Inferior parietal cortex (tissue), 1 donor: ENCODE results near the gene TSBP1.

Experiments used
- DNase-seq: peaks from one replicate; pipeline ENCODE4 v3.0.0-alpha.2; 2016; ENCODE audit errors: extremely low spot score

Gene TSBP1, protein sequence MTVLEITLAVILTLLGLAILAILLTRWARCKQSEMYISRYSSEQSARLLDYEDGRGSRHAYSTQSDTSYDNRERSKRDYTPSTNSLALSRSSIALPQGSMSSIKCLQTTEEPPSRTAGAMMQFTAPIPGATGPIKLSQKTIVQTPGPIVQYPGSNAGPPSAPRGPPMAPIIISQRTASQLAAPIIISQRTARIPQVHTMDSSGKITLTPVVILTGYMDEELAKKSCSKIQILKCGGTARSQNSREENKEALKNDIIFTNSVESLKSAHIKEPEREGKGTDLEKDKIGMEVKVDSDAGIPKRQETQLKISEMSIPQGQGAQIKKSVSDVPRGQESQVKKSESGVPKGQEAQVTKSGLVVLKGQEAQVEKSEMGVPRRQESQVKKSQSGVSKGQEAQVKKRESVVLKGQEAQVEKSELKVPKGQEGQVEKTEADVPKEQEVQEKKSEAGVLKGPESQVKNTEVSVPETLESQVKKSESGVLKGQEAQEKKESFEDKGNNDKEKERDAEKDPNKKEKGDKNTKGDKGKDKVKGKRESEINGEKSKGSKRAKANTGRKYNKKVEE

DNA sequence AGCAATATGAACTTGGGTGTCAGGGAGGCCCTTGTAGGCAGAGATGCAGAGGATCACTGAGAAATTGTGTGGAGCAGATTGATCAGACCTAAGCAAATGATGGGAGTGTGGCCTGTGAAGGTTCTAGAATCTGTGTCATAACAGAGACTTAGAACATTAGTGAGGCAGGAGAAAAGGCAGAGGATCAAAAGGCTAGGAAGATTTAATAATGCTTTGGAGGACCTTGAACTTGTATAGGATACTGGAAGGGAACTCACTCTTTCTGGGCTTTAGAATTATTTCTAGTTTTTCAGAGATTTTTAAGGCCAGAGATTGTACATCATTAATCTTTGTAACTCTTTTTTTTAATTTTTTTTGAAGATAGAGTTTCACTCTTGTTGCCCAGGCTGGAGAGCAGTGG, at the start of gene TSBP1:
TSS of gene TSBP1 (minus strand) at position 101 of the 400 bp plus-strand sequence. CDS start 197 bp downstream, outside the sequence.
- no peak for DNase-seq

DNA sequence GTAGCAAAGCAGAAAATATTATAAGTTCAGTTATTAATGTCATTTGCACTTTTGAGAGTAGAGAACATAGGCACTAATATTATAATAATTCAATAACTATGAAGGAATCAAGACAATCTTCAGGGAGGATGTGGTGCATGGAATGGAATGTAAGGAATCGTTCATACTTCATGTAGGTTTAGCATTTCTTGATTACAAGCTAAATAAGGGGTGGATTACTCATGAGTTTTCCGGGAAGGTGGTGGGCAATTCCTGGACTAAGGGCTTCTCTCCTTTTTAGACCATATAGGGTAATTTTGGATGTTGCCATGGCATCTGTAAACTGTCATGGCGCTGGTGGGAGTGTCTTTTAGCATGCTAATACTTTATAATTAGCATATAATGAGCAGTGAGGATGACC, 44.3 kb upstream of the TSBP1 start:
- no peak for DNase-seq

DNA sequence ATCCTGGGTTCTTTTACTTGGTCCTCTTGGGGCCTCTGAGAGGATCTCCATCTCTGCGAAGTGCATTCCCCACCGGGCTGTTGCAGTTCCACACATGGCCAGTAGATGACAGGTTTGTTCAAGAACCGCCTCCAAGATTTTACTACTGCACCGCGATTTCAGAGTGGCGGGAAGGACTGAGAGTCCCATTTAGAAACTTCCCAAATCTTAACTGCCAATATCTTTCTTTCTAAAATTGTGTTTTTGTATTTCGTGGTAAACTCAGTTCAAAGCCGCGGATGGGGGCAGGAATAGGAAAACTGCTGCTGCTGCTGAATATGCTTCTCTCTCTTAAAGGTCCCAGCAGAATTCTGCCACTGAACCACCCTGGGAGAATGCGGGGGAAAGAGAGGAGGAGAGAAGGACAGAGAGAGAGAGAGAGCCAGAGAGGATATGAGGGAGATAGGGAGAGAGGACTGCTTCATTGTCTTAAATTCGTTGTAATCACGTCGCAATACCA, 43.9 kb upstream of the TSBP1 start:
- DNase-seq = peak; percentile 83

DNA sequence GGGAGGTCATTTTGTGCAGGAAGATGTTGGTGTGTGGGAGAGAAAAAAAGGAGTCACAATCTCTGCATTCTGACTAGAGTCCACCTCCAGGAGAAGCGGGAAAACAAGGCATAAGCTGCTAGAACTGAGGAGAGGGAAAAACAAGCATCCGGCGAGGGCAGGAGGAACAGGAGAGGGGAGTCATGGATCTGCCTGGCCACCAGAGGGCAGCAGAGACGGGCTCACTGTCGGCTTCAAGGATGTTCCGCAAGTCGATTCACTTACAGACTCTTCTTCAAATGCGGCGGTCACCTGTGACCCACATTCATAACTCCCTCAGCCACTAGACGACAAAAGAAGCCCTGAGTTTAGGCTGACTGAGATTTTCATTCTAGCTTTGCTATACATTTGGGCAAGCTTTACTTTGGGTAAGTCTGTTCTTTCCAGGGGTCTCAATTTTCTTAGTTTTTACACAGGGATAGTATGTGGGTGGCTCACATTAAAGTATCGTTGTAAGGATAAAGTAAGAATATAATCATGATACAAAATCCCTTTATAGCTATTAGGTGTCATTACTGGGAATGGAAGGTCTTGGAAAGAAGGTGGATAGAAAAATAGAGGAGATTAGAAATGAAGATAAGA, 41.8 kb upstream of the TSBP1 start:
- peak; percentile 72 for DNase-seq

DNA sequence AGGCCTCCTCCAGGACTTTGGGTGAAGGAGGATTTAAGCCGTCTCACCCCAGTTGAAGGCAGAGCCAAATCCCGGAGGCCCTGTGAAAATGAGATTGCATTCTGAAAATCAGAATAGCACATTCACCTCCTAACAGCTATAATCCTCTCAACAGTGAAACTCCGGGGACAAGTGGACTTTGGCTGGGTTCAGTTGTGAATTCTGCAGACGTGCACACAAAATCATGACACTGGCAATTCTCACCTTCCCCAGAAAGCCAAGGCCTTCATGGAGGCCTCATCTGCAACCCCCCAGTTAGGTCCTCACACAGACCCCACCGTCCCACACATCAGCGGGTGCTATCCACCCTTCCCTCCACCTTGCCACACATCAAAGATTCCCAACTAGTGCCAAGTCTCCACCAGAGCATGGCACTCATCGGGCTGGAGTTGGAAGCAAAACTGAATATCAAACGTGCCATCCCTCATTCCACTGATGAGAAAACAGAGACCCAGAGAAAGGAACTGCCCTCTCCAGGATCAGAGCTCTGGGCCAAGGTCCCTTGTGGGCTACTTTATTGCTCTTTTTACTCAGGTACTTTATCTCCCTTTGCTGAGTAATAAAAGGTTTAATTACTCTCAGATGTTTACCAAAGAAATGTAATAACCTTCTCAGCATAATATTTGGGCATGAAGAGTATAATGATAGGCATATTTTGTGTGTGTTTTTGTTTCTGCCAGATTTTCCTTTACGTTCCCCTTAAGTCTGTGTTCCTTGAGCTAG, 40.0 kb upstream of the TSBP1 start:
- DNase-seq = no peak

DNA sequence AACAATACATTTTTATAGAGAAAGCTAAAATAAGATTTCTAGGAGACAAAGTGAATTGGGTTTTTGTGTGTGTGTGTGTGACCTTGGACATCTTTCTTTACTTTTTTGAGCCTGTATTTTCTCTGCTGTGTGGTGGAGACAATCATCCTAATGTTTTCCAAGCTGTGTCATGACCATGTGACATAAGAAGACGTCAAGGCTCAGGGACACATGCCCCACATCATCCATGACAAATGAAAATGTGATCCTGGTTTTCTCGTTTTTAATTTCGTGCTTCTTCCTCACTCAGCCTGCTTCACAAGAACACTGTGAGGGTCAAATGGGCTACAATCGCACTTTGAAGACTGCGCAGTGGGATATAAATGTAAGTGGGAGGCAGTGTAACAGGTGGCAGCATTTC, 39.2 kb upstream of the TSBP1 start:
- no peak for DNase-seq

DNA sequence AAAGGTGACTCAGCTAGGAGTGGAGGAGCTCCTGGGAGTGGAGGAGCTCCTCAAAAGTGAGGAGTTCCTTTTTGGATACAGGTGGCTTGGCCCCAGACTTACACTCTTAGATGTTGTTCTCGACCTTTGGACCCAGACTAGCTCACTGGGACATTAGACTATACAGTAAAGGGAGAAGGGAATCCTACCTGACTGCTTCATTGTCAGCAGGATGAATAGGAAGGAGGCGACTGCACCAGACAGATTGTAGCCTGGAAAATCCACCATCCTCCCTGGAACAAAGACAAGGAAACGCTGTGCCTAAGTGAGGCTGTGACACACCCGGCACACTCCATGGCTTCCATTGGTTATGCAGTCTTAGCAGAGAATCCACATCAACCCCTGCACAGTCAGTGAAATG, 35.2 kb upstream of the TSBP1 start, which contains the start of gene BTNL2:
TSS of gene BTNL2 (minus strand) at position 325 of the 400 bp plus-strand sequence. CDS start at position 267, 58 bp downstream.
- DNase-seq = no peak

DNA sequence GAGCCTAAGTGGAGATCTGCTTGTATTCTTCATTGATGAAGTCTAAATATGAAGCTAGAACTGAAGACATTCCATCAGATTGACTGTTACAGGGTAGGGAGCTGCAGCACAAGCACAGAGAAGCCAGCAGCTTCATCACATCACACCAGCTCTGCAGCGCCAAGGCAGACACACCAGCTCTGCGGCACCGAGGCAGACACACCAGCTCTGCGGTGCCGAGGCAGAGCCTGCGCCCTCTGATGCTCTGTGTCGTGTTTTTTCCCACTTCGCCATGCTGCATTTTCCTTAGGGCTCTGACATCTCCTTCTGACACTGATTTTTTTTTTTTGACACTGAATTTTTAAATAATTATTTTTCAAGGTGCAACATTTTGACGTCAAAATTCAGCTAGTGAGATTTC, 34.5 kb upstream of the TSBP1 start:
- DNase-seq = no peak

DNA sequence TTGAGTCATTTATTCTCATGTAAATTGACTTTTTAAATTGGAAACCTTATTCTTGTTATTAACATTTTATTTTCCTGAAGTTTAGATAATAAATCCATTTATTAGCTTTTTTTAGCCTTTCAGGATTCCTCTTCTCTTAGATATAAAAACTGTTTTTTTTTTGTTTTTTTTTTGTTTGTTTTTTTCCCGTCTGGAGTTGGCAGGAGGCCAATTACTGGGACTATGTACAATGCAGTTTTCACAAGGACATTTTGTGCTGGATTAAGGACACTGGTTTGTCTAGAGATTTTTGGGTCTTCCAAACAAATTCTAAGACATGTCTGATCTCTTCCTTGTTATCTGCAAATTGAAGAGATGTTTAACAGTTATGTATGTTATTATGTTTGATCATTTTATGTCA, 34.0 kb upstream of the TSBP1 start:
- no peak for DNase-seq

DNA sequence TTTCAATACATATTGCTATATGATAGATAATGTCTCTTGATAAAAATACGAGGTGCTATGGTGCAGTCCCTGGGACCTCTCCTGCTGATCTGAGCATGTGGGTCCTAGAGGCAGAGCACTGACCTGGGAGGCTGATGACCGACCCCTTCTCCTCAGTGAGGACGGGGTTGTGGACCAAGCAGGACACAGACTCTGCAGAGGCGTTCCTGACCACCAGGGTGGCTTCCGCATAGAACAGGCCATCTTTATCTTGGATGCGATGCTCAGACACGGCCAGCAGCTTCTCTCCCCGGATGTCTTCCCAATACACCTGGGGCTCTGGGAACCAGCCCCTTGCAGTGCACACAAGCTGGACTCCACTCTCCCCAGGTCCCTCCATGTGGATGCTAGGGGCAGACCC, 31.1 kb upstream of the TSBP1 start:
- no peak for DNase-seq

DNA sequence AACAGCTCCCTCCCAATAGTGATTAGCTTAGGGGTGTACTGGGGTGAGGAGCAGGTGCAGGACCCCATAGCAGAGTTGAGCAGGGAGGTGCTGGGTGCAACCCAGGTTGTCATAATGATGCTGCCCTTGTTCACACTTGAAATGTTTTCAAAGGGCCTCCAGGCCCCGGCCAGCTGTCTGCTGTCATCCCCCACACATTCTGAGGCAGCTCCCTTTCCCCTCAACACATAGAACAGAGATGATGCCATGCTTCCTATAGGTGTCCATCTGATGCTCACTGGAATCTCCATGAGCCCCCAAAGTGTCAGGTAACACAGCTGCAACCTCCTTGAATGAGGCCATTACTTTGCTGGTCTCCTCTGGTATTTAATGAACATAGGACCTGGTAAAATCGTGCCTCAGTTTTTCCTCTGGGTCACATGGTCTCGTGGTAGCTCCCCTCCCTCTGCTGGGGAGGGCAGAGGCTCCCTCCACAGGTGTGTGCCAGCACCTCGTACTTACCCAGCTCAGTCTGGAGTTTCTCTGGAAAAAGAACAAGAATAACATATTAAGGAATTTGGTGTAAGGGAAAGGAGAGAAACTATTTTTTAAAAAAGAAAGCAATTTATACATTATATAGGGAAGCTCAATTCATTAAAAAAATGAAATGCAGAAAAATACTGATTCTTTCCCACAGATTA, 29.7 kb upstream of the TSBP1 start:
- DNase-seq = no peak

DNA sequence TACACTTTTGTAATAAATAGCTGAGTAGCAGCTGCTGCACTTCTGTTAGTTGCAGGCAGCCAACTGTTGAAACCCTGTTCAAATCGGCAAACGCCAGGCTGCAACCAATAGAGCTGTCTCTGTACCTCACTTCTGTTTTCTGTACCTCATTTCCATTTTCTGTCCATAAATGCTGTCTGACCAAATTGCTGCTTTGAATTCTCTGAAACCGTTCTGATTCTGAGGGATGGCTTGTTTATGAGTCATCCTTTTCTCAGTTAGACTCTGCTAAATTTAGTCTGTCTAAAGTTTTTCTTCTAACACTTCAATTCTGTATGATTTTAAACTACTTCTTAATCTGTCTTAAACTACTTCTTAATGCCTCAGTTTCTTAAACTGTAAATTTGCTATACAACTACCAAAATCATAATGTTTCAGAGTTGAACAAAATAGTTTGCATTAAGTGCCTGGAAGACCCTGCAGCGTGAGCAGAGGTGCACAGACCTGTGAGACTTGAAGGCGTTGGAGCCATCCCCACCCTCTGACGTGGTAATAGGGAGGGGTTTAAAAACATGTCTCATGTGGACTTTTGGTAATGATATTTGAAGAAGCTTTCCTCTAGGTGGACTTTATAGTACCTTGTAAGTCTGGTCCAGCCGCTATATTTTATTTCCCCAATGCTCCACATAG, 25.7 kb upstream of the TSBP1 start:
- no peak for DNase-seq

DNA sequence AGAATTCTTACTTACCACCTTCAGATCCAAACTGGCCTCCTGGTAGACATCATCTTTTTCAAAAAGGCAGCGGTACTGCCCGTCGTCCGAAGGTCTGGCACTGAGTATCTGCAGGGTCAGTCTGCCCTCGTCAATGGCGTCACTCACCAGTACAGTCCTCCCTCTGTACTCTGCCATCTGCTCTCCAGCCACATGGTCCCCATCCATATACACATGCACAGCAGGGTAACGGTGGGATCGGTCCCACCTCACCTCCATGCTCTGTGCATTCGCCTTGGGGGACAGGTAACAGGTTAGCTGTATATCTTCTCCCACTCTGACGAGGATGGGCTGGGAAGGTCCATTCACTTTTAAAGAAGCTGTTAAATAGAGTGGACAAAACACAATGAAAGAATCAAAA, 24.3 kb upstream of the TSBP1 start:
- no peak for DNase-seq

DNA sequence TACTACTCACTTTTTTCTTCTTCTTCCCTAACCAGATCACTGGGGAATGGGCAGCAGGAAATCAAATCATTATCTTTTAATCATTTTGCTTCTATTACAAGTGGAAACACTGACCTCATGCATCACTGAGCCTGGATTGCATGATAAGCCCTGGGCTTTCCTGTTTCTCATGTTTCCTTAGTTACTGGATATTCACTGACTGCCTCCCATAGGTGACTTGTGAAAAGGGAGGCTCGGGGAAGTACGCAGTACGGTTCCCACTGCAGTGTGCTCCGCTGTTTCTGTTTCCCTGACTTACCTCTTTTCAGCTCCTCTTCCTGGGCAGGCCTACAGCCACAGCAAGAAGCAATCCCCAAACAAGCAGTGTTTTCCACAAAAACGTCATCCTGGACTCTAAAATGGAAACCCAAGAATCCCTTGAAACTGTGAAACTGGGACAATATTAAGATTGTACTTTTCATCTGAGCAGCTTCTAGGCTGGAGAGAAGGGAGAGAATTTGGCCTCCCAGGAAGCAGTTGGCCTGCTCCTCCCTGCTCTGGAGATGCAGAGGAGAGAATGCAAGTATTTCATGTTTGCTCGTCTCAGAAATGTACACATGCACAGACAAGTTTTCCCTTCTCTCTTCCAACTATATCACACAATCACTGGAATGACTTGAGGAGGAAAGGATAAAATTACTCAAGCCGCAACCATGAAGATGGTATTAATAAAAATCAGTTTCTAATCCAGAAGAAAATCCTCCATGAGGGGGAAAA, 22.1 kb upstream of the TSBP1 start:
- no peak for DNase-seq

DNA sequence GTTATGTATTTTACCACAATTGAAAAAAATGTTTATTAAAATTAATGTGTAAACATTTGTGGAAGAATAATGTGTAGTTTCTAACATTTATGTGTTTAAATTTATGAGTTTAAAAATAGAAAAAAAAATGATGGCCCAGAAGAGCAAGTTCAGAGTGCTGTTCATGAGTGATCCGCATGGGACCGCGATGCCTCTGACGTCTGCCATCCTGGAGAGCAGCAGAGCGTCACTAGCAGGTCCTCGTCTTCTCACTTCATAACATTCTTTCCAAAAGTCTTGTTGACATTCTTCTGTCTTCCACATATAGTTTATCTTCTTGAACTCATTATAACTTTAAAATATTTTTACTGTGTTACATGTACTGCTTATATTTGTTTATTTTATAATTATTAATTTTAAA, 19.8 kb upstream of the TSBP1 start:
- DNase-seq = no peak

DNA sequence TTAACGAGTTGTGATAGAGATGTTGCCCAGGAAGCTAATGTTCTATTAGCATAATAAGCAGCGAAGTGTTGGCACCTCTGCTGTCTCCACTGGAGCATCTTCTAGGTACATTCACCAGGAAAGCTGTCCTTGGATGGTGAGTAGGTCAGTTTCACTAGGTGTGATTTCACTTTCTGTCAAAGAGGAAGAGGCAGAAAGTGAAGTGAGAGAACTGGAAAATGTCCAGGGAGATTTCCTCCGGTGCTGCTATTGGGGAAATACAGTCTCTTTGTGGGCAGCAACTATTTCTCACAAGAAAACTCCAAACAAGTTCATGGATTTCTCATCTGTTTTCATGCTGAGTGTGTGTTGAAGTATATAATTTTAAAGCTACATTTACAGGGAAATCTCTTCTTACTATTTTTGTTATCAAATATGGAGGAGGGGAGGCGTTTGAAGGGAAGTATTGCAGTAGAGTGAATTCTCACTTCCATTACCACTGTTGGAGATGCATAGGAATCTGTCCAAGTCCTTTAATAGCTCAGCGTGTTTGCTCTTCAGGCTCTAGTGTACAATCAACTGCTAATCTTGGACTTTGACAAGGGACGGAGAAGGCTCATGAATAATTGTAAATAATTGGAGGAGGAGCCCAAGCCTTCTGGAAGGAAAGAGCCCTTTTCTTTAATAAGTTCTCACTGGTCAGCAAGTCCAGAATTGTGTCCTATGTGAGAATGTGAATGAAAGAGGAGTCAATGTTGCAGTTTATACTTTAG, 16.1 kb upstream of the TSBP1 start:
- DNase-seq = no peak

DNA sequence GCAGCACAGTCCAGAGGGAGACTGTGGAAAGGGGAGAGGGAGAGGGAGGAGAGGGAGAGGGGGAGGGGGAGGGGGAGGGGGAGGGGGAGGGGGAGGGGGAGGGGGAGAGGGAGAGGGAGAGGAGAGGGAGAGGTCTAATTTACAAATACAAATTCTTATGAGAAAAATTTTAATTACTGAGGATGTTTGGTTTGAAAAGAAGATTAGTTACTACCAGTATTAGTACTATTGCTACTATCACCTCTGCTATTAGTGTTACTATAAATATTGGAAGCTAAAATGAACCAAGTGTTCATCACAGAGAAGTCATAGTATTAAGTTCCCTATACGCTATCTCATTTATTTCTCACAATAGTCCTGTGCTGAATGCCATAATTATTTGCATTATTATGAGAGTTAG, 14.3 kb upstream of the TSBP1 start:
- no peak for DNase-seq

DNA sequence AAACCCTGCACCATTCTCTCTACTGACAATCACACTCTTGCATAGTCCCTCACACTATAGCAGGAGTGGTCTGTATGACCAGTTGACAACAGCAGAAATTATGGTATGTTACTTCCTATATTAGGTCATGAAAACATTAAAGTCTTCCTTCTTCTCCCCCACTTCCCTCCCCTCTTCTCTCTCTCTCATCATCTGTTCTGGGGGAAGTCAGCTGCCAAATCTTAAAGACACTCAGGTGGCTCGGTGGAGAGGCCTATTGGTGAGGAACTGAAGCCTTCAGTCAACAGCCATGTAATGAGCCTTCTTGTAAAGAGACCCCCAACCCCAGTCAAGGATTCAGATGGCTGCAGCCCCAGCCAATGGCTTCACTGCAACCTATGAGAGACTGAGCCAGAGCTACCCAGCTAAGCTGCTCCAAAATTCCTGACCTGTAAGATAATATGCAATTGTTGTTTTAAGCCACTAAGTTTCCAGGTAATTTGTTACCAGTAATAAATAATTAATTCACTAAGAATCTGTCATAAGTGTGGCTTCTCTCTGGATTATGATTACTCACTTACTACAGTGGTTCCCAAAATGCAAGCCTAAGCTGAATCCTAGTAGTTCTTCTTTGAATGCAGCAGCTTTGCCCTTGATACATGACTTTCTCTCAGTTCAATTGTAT, 11.2 kb upstream of the TSBP1 start:
- no peak for DNase-seq

DNA sequence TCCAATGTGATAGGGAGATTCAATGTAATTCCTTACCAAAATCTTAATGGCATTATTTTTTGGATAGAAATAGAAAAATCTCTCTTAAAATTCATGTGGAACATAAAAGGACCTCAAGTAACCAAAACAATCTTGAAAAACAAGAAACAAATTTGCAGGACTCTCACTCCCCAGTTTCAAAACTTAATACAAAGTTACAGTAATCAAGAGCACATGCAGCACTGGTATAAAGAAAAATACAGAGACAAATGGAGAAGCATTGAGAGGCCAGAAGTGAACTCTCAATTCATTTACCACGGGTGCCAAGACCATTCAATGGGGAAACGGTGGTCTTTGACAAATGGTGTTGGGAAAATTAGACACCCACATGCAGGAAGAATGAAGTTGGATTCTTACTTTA, 7.8 kb upstream of the TSBP1 start:
- DNase-seq = no peak
